Measurements from ENCODE around the gene PAM16.

Gene PAM16

GRCh38 chr16:4332623-4333307 lies 18.4 kb downstream of the PAM16 start:
- no peak for DNase-seq

- DNase-seq, result no peak
Measured at GRCh38 chr16:4332083-4332482, 19.0 kb downstream of the PAM16 start.

GRCh38 chr16:4330277-4330874 lies 20.7 kb downstream of the PAM16 start:
- DNase-seq, result peak; percentile 66 to 77

GRCh38 chr16:4328782-4329775 lies 22.0 kb downstream of the PAM16 start:
- no peak for DNase-seq

- DNase-seq, result peak; percentile 57 to 60
Measured at GRCh38 chr16:4328046-4328781, 22.9 kb downstream of the PAM16 start.

GRCh38 chr16:4327386-4328045 lies 23.6 kb downstream of the PAM16 start:
- peak in 1 of 2 donors; percentile 10 for DNase-seq

GRCh38 chr16:4325253-4325758 lies 25.8 kb downstream of the PAM16 start:
- DNase-seq, result peak; percentile 12 to 52

- no peak for DNase-seq
Measured at GRCh38 chr16:4324492-4325252, 26.4 kb downstream of the PAM16 start.

GRCh38 chr16:4323845-4324488 lies 27.2 kb downstream of the PAM16 start:
- no peak for DNase-seq

- DNase-seq, result no peak
Measured at GRCh38 chr16:4323071-4323844, 27.9 kb downstream of the PAM16 start.

GRCh38 chr16:4322121-4323052 lies 28.7 kb downstream of the PAM16 start:
- DNase-seq, result no peak

GRCh38 chr16:4321286-4322120 lies 29.6 kb downstream of the PAM16 start:
- DNase-seq, result no peak

GRCh38 chr16:4320571-4321137 lies 30.5 kb downstream of the PAM16 start:
- DNase-seq, result no peak

GRCh38 chr16:4319454-4320421 lies 31.4 kb downstream of the PAM16 start:
- peak; percentile 49 to 68 for DNase-seq

GRCh38 chr16:4318967-4319366 lies 32.2 kb downstream of the PAM16 start:
- DNase-seq, result no peak

- no peak for DNase-seq
Measured at GRCh38 chr16:4318451-4318910, 32.6 kb downstream of the PAM16 start.
